ENCODE data around the gene ABCC1. TPM values are rescaled to one million over a fixed set of nuclear protein-coding genes. Genes with fewer than 3 reads are reported as not detected.
"Not testable (repeated sequence)": the region's sequence is repeated elsewhere in the genome, so short reads cannot be mapped to it uniquely, and the experiment has no call there.

Gene ABCC1
- total and polyA plus RNA-seq, 2 donors: 11.6 to 18.1 TPM

- Histone ChIP-seq H3K27ac (ENCODE audit: low read depth in 1 of 2, low read length in 1 of 2) (peak overlapping the region; percentile 20 to 49), H3K9me3 (ENCODE audit: control insufficient read depth in 2 of 2, insufficient read depth in 1 of 2, low read length in 1 of 2) (no peaks in the 10 kb centered on the region), H3K4me3 (ENCODE audit: low read length in 2 of 2) (no peak overlapping the region), H3K27me3 (ENCODE audit: control insufficient read depth in 2 of 2, insufficient read depth in 1 of 2, low read length in 1 of 2) (no peaks in the 10 kb centered on the region), H3K36me3 (ENCODE audit: control insufficient read depth in 2 of 2, insufficient read depth in 2 of 2, low read length in 1 of 2) (peaks cover 0 to 2% of the 10 kb centered on the region in 2 donors), H3K4me1 (ENCODE audit: control insufficient read depth in 2 of 2, insufficient read depth in 2 of 2, low read length in 2 of 2) (peaks cover 36 to 68% of the 10 kb centered on the region in 2 donors)
- DNase-seq (ENCODE audit: low read depth in 6 of 9, low spot score in 9 of 9): no peak
- 85% methylated on average over 8 of the region's 8 CpGs for WGBS
Observed at GRCh38 chr16:15951852-15952251, 2.4 kb downstream of the ABCC1 start.

- Histone ChIP-seq H3K27ac (ENCODE audit: low read depth in 1 of 2, low read length in 1 of 2) (peak overlapping the region in 1 of 2 donors; percentile 49), H3K36me3 (ENCODE audit: control insufficient read depth in 2 of 2, insufficient read depth in 2 of 2, low read length in 1 of 2) (peaks cover 0 to 2% of the 10 kb centered on the region in 2 donors), H3K27me3 (ENCODE audit: control insufficient read depth in 2 of 2, insufficient read depth in 1 of 2, low read length in 1 of 2) (no peaks in the 10 kb centered on the region), H3K4me3 (ENCODE audit: low read length in 2 of 2) (no peak overlapping the region), H3K4me1 (ENCODE audit: control insufficient read depth in 2 of 2, insufficient read depth in 2 of 2, low read length in 2 of 2) (peaks cover 36 to 70% of the 10 kb centered on the region in 2 donors), H3K9me3 (ENCODE audit: control insufficient read depth in 2 of 2, insufficient read depth in 1 of 2, low read length in 1 of 2) (no peaks in the 10 kb centered on the region)
- DNase-seq (ENCODE audit: low read depth in 6 of 9, low spot score in 9 of 9): no peak
- 43% methylated on average over 5 of the region's 5 CpGs for WGBS
Observed at GRCh38 chr16:15952265-15952711, 2.9 kb downstream of the ABCC1 start.

- H3K27me3 ChIP-seq (ENCODE audit: control insufficient read depth in 2 of 2, insufficient read depth in 1 of 2, low read length in 1 of 2): no peaks in the 10 kb centered on the region
- peak in 3 of 9 donors; percentile 31 to 63 (median 33) for DNase-seq (ENCODE audit: low read depth in 6 of 9, low spot score in 9 of 9)
- H3K9me3 ChIP-seq (ENCODE audit: control insufficient read depth in 2 of 2, insufficient read depth in 1 of 2, low read length in 1 of 2): no peaks in the 10 kb centered on the region
- 30% methylated on average over 8 of the region's 8 CpGs for WGBS
- H3K4me3 ChIP-seq (ENCODE audit: low read length in 2 of 2): no peak overlapping the region
- H3K4me1 ChIP-seq (ENCODE audit: control insufficient read depth in 2 of 2, insufficient read depth in 2 of 2, low read length in 2 of 2): peaks cover 40 to 75% of the 10 kb centered on the region in 2 donors
- H3K36me3 ChIP-seq (ENCODE audit: control insufficient read depth in 2 of 2, insufficient read depth in 2 of 2, low read length in 1 of 2): peaks cover 0 to 2% of the 10 kb centered on the region in 2 donors
- H3K27ac ChIP-seq (ENCODE audit: low read depth in 1 of 2, low read length in 1 of 2): peak overlapping the region in 1 of 2 donors; percentile 78
Observed at GRCh38 chr16:15953477-15953876, 4.1 kb downstream of the ABCC1 start.

GRCh38 chr16:15953929-15954813 lies 4.8 kb downstream of the ABCC1 start:
- DNase-seq (ENCODE audit: low read depth in 6 of 9, low spot score in 9 of 9): no peak
- Histone ChIP-seq H3K27ac (ENCODE audit: low read depth in 1 of 2, low read length in 1 of 2) (peak overlapping the region in 1 of 2 donors; percentile 78), H3K9me3 (ENCODE audit: control insufficient read depth in 2 of 2, insufficient read depth in 1 of 2, low read length in 1 of 2) (no peaks in the 10 kb centered on the region), H3K4me1 (ENCODE audit: control insufficient read depth in 2 of 2, insufficient read depth in 2 of 2, low read length in 2 of 2) (peaks cover 45 to 75% of the 10 kb centered on the region in 2 donors), H3K4me3 (ENCODE audit: low read length in 2 of 2) (no peak overlapping the region), H3K36me3 (ENCODE audit: control insufficient read depth in 2 of 2, insufficient read depth in 2 of 2, low read length in 1 of 2) (peaks cover 0 to 2% of the 10 kb centered on the region in 2 donors), H3K27me3 (ENCODE audit: control insufficient read depth in 2 of 2, insufficient read depth in 1 of 2, low read length in 1 of 2) (no peaks in the 10 kb centered on the region)
- WGBS: 80% methylated on average over 17 of the region's 17 CpGs

GRCh38 chr16:15954814-15955151 lies 5.4 kb downstream of the ABCC1 start:
- peaks cover 48 to 81% of the 10 kb centered on the region in 2 donors for H3K4me1 ChIP-seq (ENCODE audit: control insufficient read depth in 2 of 2, insufficient read depth in 2 of 2, low read length in 2 of 2)
- H3K27me3 ChIP-seq (ENCODE audit: control insufficient read depth in 2 of 2, insufficient read depth in 1 of 2, low read length in 1 of 2): no peaks in the 10 kb centered on the region
- H3K36me3 ChIP-seq (ENCODE audit: control insufficient read depth in 2 of 2, insufficient read depth in 2 of 2, low read length in 1 of 2): peaks cover 0 to 2% of the 10 kb centered on the region in 2 donors
- no peaks in the 10 kb centered on the region for H3K9me3 ChIP-seq (ENCODE audit: control insufficient read depth in 2 of 2, insufficient read depth in 1 of 2, low read length in 1 of 2)
- H3K27ac ChIP-seq (ENCODE audit: low read depth in 1 of 2, low read length in 1 of 2): peak overlapping the region in 1 of 2 donors; percentile 78
- WGBS: 80% methylated on average over 11 of the region's 11 CpGs
- no peak overlapping the region for H3K4me3 ChIP-seq (ENCODE audit: low read length in 2 of 2)
- DNase-seq (ENCODE audit: low read depth in 6 of 9, low spot score in 9 of 9): no peak

GRCh38 chr16:15955425-15955824 lies 6.0 kb downstream of the ABCC1 start:
- DNase-seq (ENCODE audit: low read depth in 6 of 9, low spot score in 9 of 9): no peak
- H3K27me3 ChIP-seq (ENCODE audit: control insufficient read depth in 2 of 2, insufficient read depth in 1 of 2, low read length in 1 of 2): no peaks in the 10 kb centered on the region
- 96% methylated on average over 4 of the region's 4 CpGs for WGBS
- H3K4me1 ChIP-seq (ENCODE audit: control insufficient read depth in 2 of 2, insufficient read depth in 2 of 2, low read length in 2 of 2): peaks cover 55 to 84% of the 10 kb centered on the region in 2 donors
- peak overlapping the region in 1 of 2 donors; percentile 37 for H3K27ac ChIP-seq (ENCODE audit: low read depth in 1 of 2, low read length in 1 of 2)
- H3K4me3 ChIP-seq (ENCODE audit: low read length in 2 of 2): no peak overlapping the region
- H3K9me3 ChIP-seq (ENCODE audit: control insufficient read depth in 2 of 2, insufficient read depth in 1 of 2, low read length in 1 of 2): no peaks in the 10 kb centered on the region
- peaks cover 0 to 2% of the 10 kb centered on the region in 2 donors for H3K36me3 ChIP-seq (ENCODE audit: control insufficient read depth in 2 of 2, insufficient read depth in 2 of 2, low read length in 1 of 2)

- H3K36me3 ChIP-seq (ENCODE audit: control insufficient read depth in 2 of 2, insufficient read depth in 2 of 2, low read length in 1 of 2); H3K9me3 ChIP-seq (ENCODE audit: control insufficient read depth in 2 of 2, insufficient read depth in 1 of 2, low read length in 1 of 2); H3K27me3 ChIP-seq (ENCODE audit: control insufficient read depth in 2 of 2, insufficient read depth in 1 of 2, low read length in 1 of 2); DNase-seq (ENCODE audit: low read depth in 6 of 9, low spot score in 9 of 9); H3K4me3 ChIP-seq (ENCODE audit: low read length in 2 of 2): not testable (repeated sequence)
- 66% methylated on average over 6 of the region's 6 CpGs for whole genome bisulfite sequencing
- Histone ChIP-seq H3K4me1 (ENCODE audit: control insufficient read depth in 2 of 2, insufficient read depth in 2 of 2, low read length in 2 of 2) (peaks cover 58 to 85% of the 10 kb centered on the region in 2 donors), H3K27ac (ENCODE audit: low read depth in 1 of 2, low read length in 1 of 2) (peak overlapping the region in 1 of 2 donors; percentile 60)
Observed at GRCh38 chr16:15956106-15956505, 6.7 kb downstream of the ABCC1 start.

GRCh38 chr16:15958703-15959348 lies 9.4 kb downstream of the ABCC1 start:
- DNase-seq (ENCODE audit: low read depth in 6 of 9, low spot score in 9 of 9): peak in 1 of 9 donors; percentile 32
- Histone ChIP-seq H3K27me3 (ENCODE audit: control insufficient read depth in 2 of 2, insufficient read depth in 1 of 2, low read length in 1 of 2) (no peaks in the 10 kb centered on the region), H3K36me3 (ENCODE audit: control insufficient read depth in 2 of 2, insufficient read depth in 2 of 2, low read length in 1 of 2) (peaks cover 0 to 8% of the 10 kb centered on the region in 2 donors), H3K9me3 (ENCODE audit: control insufficient read depth in 2 of 2, insufficient read depth in 1 of 2, low read length in 1 of 2) (peaks cover 2 to 12% of the 10 kb centered on the region in 2 donors), H3K4me1 (ENCODE audit: control insufficient read depth in 2 of 2, insufficient read depth in 2 of 2, low read length in 2 of 2) (peaks cover 46 to 71% of the 10 kb centered on the region in 2 donors), H3K4me3 (ENCODE audit: low read length in 2 of 2) (no peak overlapping the region), H3K27ac (ENCODE audit: low read depth in 1 of 2, low read length in 1 of 2) (peak overlapping the region in 1 of 2 donors; percentile 66)
- 73% methylated on average over 9 of the region's 9 CpGs for WGBS
